HepG2 (cell line): ENCODE data around the gene NFATC3. TPM values are rescaled to one million over a fixed set of nuclear protein-coding genes. Genes with fewer than 3 reads are reported as not detected.

Experiments used
- ATAC-seq: fragments of 200-7000 bp; cut with Tn5 transposase; 3 replicates; pipeline ENCODE4 v1.9.1; 2020; ENCODE audit warnings: mild to moderate bottlenecking, moderate library complexity
- BruUV-seq: library from RNA; stranded (reverse); fragments of 400-500 nt; replicated peaks from 2 replicates; lab custom pipeline; 2021; lab: Mats Ljungman, UMichigan
- CTCF ChIA-PET: fragments of 300-600 bp; formaldehyde crosslinking; extraction: SDS; loops from one replicate; lab custom pipeline; 2021; ENCODE audit warnings: low total read pairs, inconsistent platforms, low intra/inter-chr PET ratio; lab: Yijun Ruan, JAX
- POLR2A ChIA-PET: fragments of 350-600 bp; sonication (Branson Sonifier 250); formaldehyde crosslinking; loops from one replicate; lab custom pipeline; 2020; ENCODE audit warnings: antibody characterized with exemption, inconsistent platforms; lab: Yijun Ruan, JAX
- DNase-seq: peaks from one replicate; pipeline ENCODE4 v3.0.0-alpha.2; 2015; ENCODE audit warnings: low spot score
- FAIRE-seq: peaks from 3 replicates; lab custom pipeline; 2011; peaks lifted over from hg19 to GRCh38; lab: Jason Lieb, UNC
- H2AFZ ChIP-seq: one replicate; pipeline ENCODE4 v1.6.1; 2011; ENCODE audit warnings: low read length, inconsistent platforms
- H3K27ac ChIP-seq: fragments of 300-600 bp; 3 replicates; pipeline ENCODE4 v1.8.0; 2011; ENCODE audit warnings: mixed run types, mild to moderate bottlenecking, mixed read lengths, low read length, inconsistent platforms; ENCODE audit not compliant: insufficient read depth; ENCODE audit errors: extremely low read length
- H3K27me3 ChIP-seq, 2 experiments: fragments of 200-600 bp in 1 of 2; 2 replicates in 1 of 2; 3 replicates in 1 of 2; pipeline versions ENCODE4 v1.6.0 to v1.8.0; 2011; ENCODE audit warnings: low read length in 2 of 2, mild to moderate bottlenecking in 2 of 2, moderate library complexity in 2 of 2, inconsistent platforms in 1 of 2; ENCODE audit not compliant: insufficient read depth in 2 of 2, control insufficient read depth in 1 of 2
- H3K36me3 ChIP-seq, 2 experiments: fragments of 200-600 bp in 1 of 2; replicated peaks in 1 of 2; 2 replicates in 1 of 2; 3 replicates in 1 of 2; pipeline versions ENCODE4 v1.5.1 to v1.8.0; 2011; ENCODE audit warnings: low read length in 2 of 2, inconsistent platforms in 1 of 2; ENCODE audit not compliant: insufficient read depth in 2 of 2, control insufficient read depth in 1 of 2
- H3K4me1 ChIP-seq: 2 replicates; pipeline ENCODE4 v1.5.1; 2012; ENCODE audit warnings: low read length, inconsistent platforms; ENCODE audit not compliant: insufficient read depth
- H3K4me2 ChIP-seq: 2 replicates; pipeline ENCODE4 v1.6.0; 2011; ENCODE audit warnings: low read depth, low read length, inconsistent platforms
- H3K4me3 ChIP-seq, 3 experiments: fragments of 200-600 bp in 1 of 3; sonication (generic), shearing (Covaris generic) in 1 of 3; replicated peaks in 1 of 3; 2 replicates each; pipeline ENCODE4 v1.5.1; 2011 to 2016; ENCODE audit warnings: low read length in 3 of 3, inconsistent platforms in 2 of 3, low read depth in 2 of 3, mild to moderate bottlenecking in 2 of 3, control low read depth in 1 of 3, mixed read lengths in 1 of 3; ENCODE audit not compliant: insufficient read depth in 1 of 3
- H3K79me2 ChIP-seq: one replicate; pipeline ENCODE4 v1.6.1; 2011; ENCODE audit warnings: low read length, inconsistent platforms; ENCODE audit not compliant: insufficient read depth
- H3K9ac ChIP-seq: 2 replicates; pipeline ENCODE4 v1.6.0; 2011; ENCODE audit warnings: mild to moderate bottlenecking, low read depth, low read length, inconsistent platforms; ENCODE audit not compliant: insufficient read depth
- H3K9me3 ChIP-seq: 2 replicates; pipeline ENCODE4 v1.5.1; 2012; ENCODE audit warnings: mild to moderate bottlenecking, low read length
- H4K20me1 ChIP-seq: 2 replicates; pipeline ENCODE4 v1.6.0; 2011; ENCODE audit warnings: inconsistent platforms, mild to moderate bottlenecking, low read length, moderate library complexity; ENCODE audit not compliant: insufficient read depth
- AGO2 ChIP-seq: fragments of 200-400 bp; formaldehyde crosslinking; optimal IDR thresholded peaks from 2 replicates; pipeline ENCODE3; 2017; ENCODE audit warnings: mild to moderate bottlenecking, low read depth, low read length, moderate library complexity
- LRRFIP1 ChIP-seq: sonication (generic); formaldehyde crosslinking; conservative IDR thresholded peaks from 2 replicates; pipeline ENCODE4 v1.4.0; 2020; ENCODE audit warnings: missing genetic modification reagents
- NONO ChIP-seq, 2 experiments: fragments of 450-650 bp in 1 of 2; sonication (generic) in 1 of 2; formaldehyde crosslinking in 1 of 2; IDR thresholded peaks in 1 of 2; conservative IDR thresholded peaks in 1 of 2; 2 replicates each; pipeline versions ENCODE4 v1.6.1 to v1.8.0; 2017 to 2022; ENCODE audit warnings: mild to moderate bottlenecking in 1 of 2, missing genetic modification reagents in 1 of 2, moderate library complexity in 1 of 2
- POLR2G ChIP-seq: fragments of 200-400 bp; formaldehyde crosslinking; IDR thresholded peaks from 2 replicates; pipeline ENCODE4 v1.6.1; 2018; ENCODE audit warnings: mild to moderate bottlenecking, low read depth, low read length, moderate library complexity
- RBM22 ChIP-seq: fragments of 200-400 bp; formaldehyde crosslinking; optimal IDR thresholded peaks from 2 replicates; pipeline ENCODE3; 2017; ENCODE audit warnings: mild to moderate bottlenecking, low read length, moderate library complexity
- TBL1XR1 ChIP-seq: fragments of 150-350 bp; IDR thresholded peaks from 2 replicates; pipeline ENCODE4 v1.6.1; 2014; ENCODE audit warnings: borderline replicate concordance, low read length; ENCODE audit not compliant: partially characterized antibody
- ZNF761 ChIP-seq: sonication (generic); formaldehyde crosslinking; conservative IDR thresholded peaks from 2 replicates; pipeline ENCODE4 v1.4.0; 2020; ENCODE audit warnings: mild to moderate bottlenecking, missing genetic modification reagents
- WGBS: methylation state at CpG from one replicate; pipeline ENCODE4 v1.1.6; 2017; ENCODE audit warnings: low lambda C conversion rate; 5-methylcytosine and 5-hydroxymethylcytosine counted together
- in situ Hi-C: cut with HindIII; loops from 2 replicates; pipeline ENCODE4 v1.10.0; 2017; ENCODE audit warnings: low pct_unique_long_range_greater_than_20kb; ENCODE audit not compliant: extremely low pct_ligation_motif_present
- intact Hi-C: fragments of 100-400 bp; cut with micrococcal nuclease; formaldehyde crosslinking; loops from one replicate; pipeline ENCODE4 v1.10.0; 2022; ENCODE audit not compliant: unreplicated experiment
- polyA plus RNA-seq, 8 experiments: library from polyadenylated mRNA; depleted of rRNA in 3 of 8; stranded (reverse) in 7 of 8; unstranded in 1 of 8; fragments of >200 nt; fragmentation: Illumina TruSeq in 4 of 8; extraction: Trizol in 4 of 8; gene quantifications; 2 replicates each; pipeline versions ENCODE4 v1.2.1 to v1.2.3, GENCODE V29; 2011 to 2016; ENCODE audit warnings: low read depth in 4 of 8, missing spikeins in 1 of 8, mixed read lengths in 1 of 8; ENCODE audit not compliant: insufficient read depth in 1 of 8
- total RNA-seq, 5 experiments: library from RNA; depleted of rRNA; stranded (reverse); fragments of >200 nt; fragmentation: Illumina TruSeq; extraction: Trizol; gene quantifications; 2 replicates each; pipeline ENCODE4 v1.2.3, GENCODE V29; 2016; ENCODE audit warnings: low read depth in 1 of 5

NFATC3 gene
- total and polyA plus RNA-seq, 2 of the 13 experiments (the other 11 are each of a cell fraction or from before 2014, with no cell fraction given), result 52.6 to 62.7 TPM

- Histone ChIP-seq H4K20me1 (peaks cover 44% of the 10 kb centered on the region), H3K9me3 (no peaks in the 10 kb centered on the region), H3K4me3 (no peak overlapping the region), H3K27ac (no peak overlapping the region), H3K4me2 (no peak overlapping the region), H3K9ac (no peak overlapping the region), H3K27me3 (no peaks in the 10 kb centered on the region; a peak in 1 of 5 replicates), H3K4me1 (peaks cover 42% of the 10 kb centered on the region), H2AFZ (no peak overlapping the region)
- WGBS, result 96% methylated on average over 12 of the region's 12 CpGs
- FAIRE-seq, result no peak
- no peak for DNase-seq
- ATAC-seq, result no peak
- CTCF ChIA-PET, result no interaction called here
- peak; percentile 84 for TF ChIP-seq RBM22
- TF ChIP-seq POLR2G, result peak; percentile 51; the same call in 1 of the 2 replicates
- TF ChIP-seq AGO2, result peak; percentile 29
- TF ChIP-seq NONO (IDR thresholded peaks at IDR 0.05), result no peak
- peak; percentile 51; the same call in 1 of the 2 replicates for TF ChIP-seq NONO (CRISPR knock-in tag; conservative IDR thresholded peaks at IDR 0.05)
- TF ChIP-seq LRRFIP1, result no peak
- TF ChIP-seq TBL1XR1, result no peak
- no peak for TF ChIP-seq ZNF761 (CRISPR knock-in tag)
- TF ChIP-seq, all 625 proteins: peak for 4
- Histone ChIP-seq H3K36me3 (peaks cover 39 to 69% of the 10 kb centered on the region in 2 experiments), H3K79me2 (peaks cover 25% of the 10 kb centered on the region)
- intact Hi-C loops (no loop called here), in situ Hi-C loops (loop anchor here (10.0 kb wide), 1 partner anchor 146 kb away; the partner anchor contains the start of gene NFATC3)
- no TSS peak for BruUV-seq
- POLR2A ChIA-PET, result interaction anchor here (0.9 to 1.5 kb wide), 3 partner anchors 27 to 180 kb away, joined by 3 to 5 read pairs (median 5); partner anchors contain the start of gene NFATC3
Measured at GRCh38 chr16:68230956-68231355, 145.8 kb downstream of the NFATC3 start.
